Panc1 (cell line): ENCODE results near the gene ZNF800.

Experiments used
- CTCF ChIP-seq: fragments of 450-650 bp; IDR thresholded peaks from 2 replicates; pipeline ENCODE4 v1.5.1; 2017; ENCODE audit warnings: mild to moderate bottlenecking
- POLR2AphosphoS5 ChIP-seq: IDR thresholded peaks from 2 replicates; pipeline ENCODE4 v1.6.1; 2012; ENCODE audit warnings: mild to moderate bottlenecking, low read depth, low read length, moderate library complexity
- REST ChIP-seq, 2 experiments: IDR thresholded peaks; 2 replicates each; pipeline ENCODE4 v1.6.1; 2011 to 2012; ENCODE audit warnings: low read depth in 2 of 2, control low read depth in 1 of 2, low read length in 1 of 2, mild to moderate bottlenecking in 1 of 2, moderate library complexity in 1 of 2; ENCODE audit not compliant: insufficient read depth in 1 of 2
- TCF7L2 ChIP-seq: IDR thresholded peaks from 2 replicates; pipeline ENCODE4 v1.6.1; 2011; ENCODE audit warnings: mild to moderate bottlenecking, low read depth, low read length, inconsistent platforms

GRCh38 chr7:127361736-127362135 is 30.8 kb downstream of the ZNF800 start:
- TF ChIP-seq CTCF (no peak), POLR2AphosphoS5 (no peak), TCF7L2 (no peak), REST (IDR thresholded peaks at IDR 0.05; ENCODE audit: insufficient read depth in 1 of 2, low read depth in 2 of 2, low read length in 1 of 2) (no peak)
